Tibial nerve (tissue), 4 donors: ENCODE measurements around the gene PDLIM3.

Source experiments
- CTCF ChIP-seq, 5 experiments: fragments of 200-600 bp in 3 of 5; fragments of 450-650 bp in 2 of 5; sonication (generic) in 3 of 5; IDR thresholded peaks; one replicate each; pipeline ENCODE4 v1.5.1; 2016 to 2019; ENCODE audit warnings: antibody characterized with exemption in 5 of 5, mild to moderate bottlenecking in 3 of 5, moderate library complexity in 2 of 5
- EP300 ChIP-seq, 2 donors: sonication (generic); formaldehyde crosslinking; IDR thresholded peaks; one replicate each; pipeline ENCODE4 v1.6.1; 2017; ENCODE audit warnings: antibody characterized with exemption in 2 of 2, mild to moderate bottlenecking in 1 of 2

DNA sequence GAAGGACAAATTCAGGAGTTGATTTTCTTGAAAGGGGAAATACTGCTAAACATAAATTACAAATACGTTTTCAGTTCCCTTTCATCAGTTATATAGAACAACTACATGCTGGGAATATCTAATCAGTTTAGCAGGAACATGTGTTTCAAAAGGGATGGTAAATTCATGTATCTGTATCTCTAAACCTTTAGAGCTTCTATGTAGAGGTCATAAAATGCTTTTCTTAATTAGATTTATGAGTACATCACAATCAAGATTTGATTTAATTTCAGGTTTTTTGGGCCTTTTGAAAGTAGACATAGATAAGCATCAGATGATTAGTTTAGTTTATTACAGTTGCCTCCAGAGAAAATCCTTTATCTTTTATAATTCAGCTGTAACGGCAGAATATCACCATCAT, 12.9 kb downstream of the PDLIM3 start:
- no peak for TF ChIP-seq CTCF (IDR thresholded peaks at IDR 0.05)
- TF ChIP-seq EP300 (IDR thresholded peaks at IDR 0.05): no peak
